D721Med (cell line): ENCODE data around the gene VPS36.
A peak's percentile ranks its signal among the peaks of the same experiment; 100 is the strongest.

ENCODE experiments used
- DNase-seq: peaks from one replicate; pipeline ENCODE4 v3.0.0; 2011; ENCODE audit warnings: low spot score; ENCODE audit not compliant: insufficient read length
- FAIRE-seq: peaks from 2 replicates; lab custom pipeline; 2011; peaks lifted over from hg19 to GRCh38; lab: Jason Lieb, UNC
- CTCF ChIP-seq: IDR thresholded peaks from 2 replicates; pipeline ENCODE4 v1.5.1; 2012; ENCODE audit warnings: mild to moderate bottlenecking, control low read depth; ENCODE audit not compliant: insufficient read depth; ENCODE audit errors: missing control alignments

VPS36 gene

GRCh38 chr13:52455677-52456041 lies 5.2 kb upstream of the VPS36 start:
- TF ChIP-seq CTCF, result no peak
- FAIRE-seq (no peak), DNase-seq (peak; percentile 17)

- peak; percentile 49 for DNase-seq
- TF ChIP-seq CTCF, result no peak
- FAIRE-seq, result peak; percentile 80
Observed at GRCh38 chr13:52454820-52455676, 4.6 kb upstream of the VPS36 start, which contains the start of gene CKAP2. TSS of gene CKAP2 (plus strand) at chr13:52455478. CDS start at chr13:52455557, 79 bp downstream.

- FAIRE-seq (no peak), DNase-seq (no peak)
- TF ChIP-seq CTCF, result no peak
Observed at GRCh38 chr13:52454459-52454819, 4.0 kb upstream of the VPS36 start.

- DNase-seq, result no peak
Observed at GRCh38 chr13:52452470-52452869, 2.0 kb upstream of the VPS36 start.

GRCh38 chr13:52451135-52451804 lies 836 bp upstream of the VPS36 start:
- TF ChIP-seq CTCF, result no peak
- no peak for DNase-seq
- no peak for FAIRE-seq

More at GRCh38 chr13:52452470-52452869, 2.0 kb upstream of the VPS36 start:
- no peak for FAIRE-seq
- no peak for TF ChIP-seq CTCF

- no peak for TF ChIP-seq CTCF
- FAIRE-seq, result no peak
- no peak for DNase-seq
Observed at GRCh38 chr13:52450793-52451116, 321 bp upstream of the VPS36 start.
